Measurements from ENCODE around the gene LIMK1.
"Not testable (repeated sequence)": the region's sequence is repeated elsewhere in the genome, so short reads cannot be mapped to it uniquely, and the experiment has no call there.

The LIMK1 gene

GRCh38 chr7:74084722-74085578 is 1.3 kb downstream of the LIMK1 start:
- DNase-seq = no peak

- DNase-seq = no peak
Measured at GRCh38 chr7:74087791-74088453, 4.3 kb downstream of the LIMK1 start.

GRCh38 chr7:74092321-74092963 is 8.8 kb downstream of the LIMK1 start:
- DNase-seq = no peak

GRCh38 chr7:74092964-74093471 is 9.4 kb downstream of the LIMK1 start:
- no peak for DNase-seq

- no peak for DNase-seq
Measured at GRCh38 chr7:74093671-74094223, 10.1 kb downstream of the LIMK1 start.

- DNase-seq = no peak
Measured at GRCh38 chr7:74094224-74095101, 10.9 kb downstream of the LIMK1 start.

GRCh38 chr7:74095135-74095534 is 11.5 kb downstream of the LIMK1 start:
- DNase-seq = no peak

GRCh38 chr7:74097937-74098614 is 14.5 kb downstream of the LIMK1 start:
- no peak for DNase-seq

GRCh38 chr7:74099031-74099430 is 15.4 kb downstream of the LIMK1 start:
- DNase-seq = no peak

GRCh38 chr7:74101061-74101681 is 17.6 kb downstream of the LIMK1 start:
- DNase-seq = no peak

- DNase-seq = no peak
Measured at GRCh38 chr7:74103219-74103772, 19.7 kb downstream of the LIMK1 start.

- DNase-seq = no peak
Measured at GRCh38 chr7:74104702-74105101, 21.1 kb downstream of the LIMK1 start.

- no peak for DNase-seq
Measured at GRCh38 chr7:74105992-74106391, 22.4 kb downstream of the LIMK1 start.

- DNase-seq = no peak
Measured at GRCh38 chr7:74106846-74107245, 23.2 kb downstream of the LIMK1 start.

- DNase-seq = no peak
Measured at GRCh38 chr7:74115326-74115725, 31.7 kb downstream of the LIMK1 start.

GRCh38 chr7:74116356-74116755 is 32.8 kb downstream of the LIMK1 start:
- DNase-seq = no peak

- no peak for DNase-seq
Measured at GRCh38 chr7:74119831-74120230, 36.2 kb downstream of the LIMK1 start.

GRCh38 chr7:74121401-74122249 is 38.0 kb downstream of the LIMK1 start:
- DNase-seq = no peak

GRCh38 chr7:74123892-74124291 is 40.3 kb downstream of the LIMK1 start:
- DNase-seq = not testable (repeated sequence)
